ENCODE results near the gene TMEM86A.

DNA sequence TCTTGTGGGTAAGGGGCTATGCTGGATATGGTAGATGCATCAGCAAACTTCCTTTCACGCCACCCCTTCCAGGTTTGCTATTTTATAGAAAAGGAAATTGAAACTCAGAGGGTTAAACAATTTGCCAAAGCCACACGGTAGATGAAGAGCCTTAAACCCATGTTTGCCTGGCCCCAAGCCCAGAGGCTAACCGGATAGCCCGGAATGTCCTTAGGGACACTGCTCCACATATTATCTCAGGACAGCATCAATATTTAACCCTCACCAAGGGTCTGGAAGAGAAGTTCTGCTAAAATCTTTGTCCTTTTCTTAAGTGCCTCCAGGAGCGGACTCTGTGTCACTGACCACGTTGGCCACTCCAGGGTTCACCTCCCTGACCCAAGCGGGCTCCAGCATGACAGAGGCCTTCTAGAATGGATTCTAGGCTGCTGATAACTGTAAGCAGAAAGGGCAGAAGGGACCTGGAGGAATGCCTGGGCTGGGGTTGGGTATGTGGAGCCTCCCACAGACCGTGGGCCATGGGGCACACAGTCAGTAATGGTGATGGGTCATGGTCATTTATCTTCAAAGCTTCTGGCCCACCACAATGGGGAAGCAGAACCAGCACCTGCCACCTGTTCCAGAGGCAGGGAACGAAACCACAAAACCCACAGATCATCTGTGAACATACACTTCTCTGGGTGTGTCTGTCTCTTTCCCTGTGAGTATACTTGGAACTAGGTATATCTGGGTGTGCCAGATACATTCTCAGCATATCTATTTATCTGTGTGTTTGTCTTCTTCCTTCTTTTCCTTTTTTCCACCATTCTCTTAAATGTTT lies 5.4 kb upstream of the TMEM86A start:
- TF ChIP-seq, protein P1, sequence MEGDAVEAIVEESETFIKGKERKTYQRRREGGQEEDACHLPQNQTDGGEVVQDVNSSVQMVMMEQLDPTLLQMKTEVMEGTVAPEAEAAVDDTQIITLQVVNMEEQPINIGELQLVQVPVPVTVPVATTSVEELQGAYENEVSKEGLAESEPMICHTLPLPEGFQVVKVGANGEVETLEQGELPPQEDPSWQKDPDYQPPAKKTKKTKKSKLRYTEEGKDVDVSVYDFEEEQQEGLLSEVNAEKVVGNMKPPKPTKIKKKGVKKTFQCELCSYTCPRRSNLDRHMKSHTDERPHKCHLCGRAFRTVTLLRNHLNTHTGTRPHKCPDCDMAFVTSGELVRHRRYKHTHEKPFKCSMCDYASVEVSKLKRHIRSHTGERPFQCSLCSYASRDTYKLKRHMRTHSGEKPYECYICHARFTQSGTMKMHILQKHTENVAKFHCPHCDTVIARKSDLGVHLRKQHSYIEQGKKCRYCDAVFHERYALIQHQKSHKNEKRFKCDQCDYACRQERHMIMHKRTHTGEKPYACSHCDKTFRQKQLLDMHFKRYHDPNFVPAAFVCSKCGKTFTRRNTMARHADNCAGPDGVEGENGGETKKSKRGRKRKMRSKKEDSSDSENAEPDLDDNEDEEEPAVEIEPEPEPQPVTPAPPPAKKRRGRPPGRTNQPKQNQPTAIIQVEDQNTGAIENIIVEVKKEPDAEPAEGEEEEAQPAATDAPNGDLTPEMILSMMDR (conservative IDR thresholded peaks at IDR 0.05; ENCODE audit: low read length): no peak
- no peak for TF ChIP-seq EZH2phosphoT487 (IDR thresholded peaks at IDR 0.05; ENCODE audit: borderline replicate concordance, low read depth, low read length)

Measured in OCI-LY7 (cell line).